GM21717 (cell line): ENCODE data around the gene KRTAP9-8.
"Not testable (repeated sequence)": the region's sequence is repeated elsewhere in the genome, so short reads cannot be mapped to it uniquely, and the experiment has no call there.

Source experiments
- ATAC-seq: cut with Tn5 transposase; IDR thresholded peaks from one replicate; pipeline ENCODE4 v1.9.1; 2021; ENCODE audit warnings: mild to moderate bottlenecking, moderate library complexity; ENCODE audit not compliant: unreplicated experiment

Gene KRTAP9-8

GRCh38 chr17:41237949-41238437, at the start of gene KRTAP9-8:
Gene KRTAP9-8, plus strand, starts transcription at chr17:41237999. Its CDS starts 53 bp downstream, at chr17:41238052.
- not testable (repeated sequence) for ATAC-seq

- not testable (repeated sequence) for ATAC-seq
Observed at GRCh38 chr17:41189837-41190318, 47.9 kb upstream of the KRTAP9-8 start, which contains the start of gene KRTAP9-1. Gene KRTAP9-1, plus strand, starts transcription at chr17:41189887. Its CDS starts 0 bp downstream, at chr17:41189887.

GRCh38 chr17:41190328-41190727, 47.5 kb upstream of the KRTAP9-8 start:
- ATAC-seq: no peak

- ATAC-seq: no peak
Observed at GRCh38 chr17:41196068-41196467, 41.7 kb upstream of the KRTAP9-8 start.

GRCh38 chr17:41199421-41200078, 38.2 kb upstream of the KRTAP9-8 start:
- ATAC-seq: no peak

- ATAC-seq: no peak
Observed at GRCh38 chr17:41211845-41212466, 25.8 kb upstream of the KRTAP9-8 start.

- no peak for ATAC-seq
Observed at GRCh38 chr17:41212524-41213169, 25.2 kb upstream of the KRTAP9-8 start.

- no peak for ATAC-seq
Observed at GRCh38 chr17:41215681-41216080, 22.1 kb upstream of the KRTAP9-8 start.

GRCh38 chr17:41223821-41224220, 14.0 kb upstream of the KRTAP9-8 start:
- ATAC-seq: no peak

- no peak for ATAC-seq
Observed at GRCh38 chr17:41226051-41226450, 11.7 kb upstream of the KRTAP9-8 start.

GRCh38 chr17:41226598-41227095, 11.2 kb upstream of the KRTAP9-8 start, which contains the start of gene KRTAP9-2:
Gene KRTAP9-2, plus strand, starts transcription at chr17:41226648. Its CDS starts 7 bp downstream, at chr17:41226655.
- not testable (repeated sequence) for ATAC-seq

GRCh38 chr17:41230094-41230493, 7.7 kb upstream of the KRTAP9-8 start:
- no peak for ATAC-seq

GRCh38 chr17:41231731-41232130, 6.1 kb upstream of the KRTAP9-8 start:
- ATAC-seq: no peak

- not testable (repeated sequence) for ATAC-seq
Observed at GRCh38 chr17:41232399-41233105, 5.2 kb upstream of the KRTAP9-8 start, which contains the start of gene KRTAP9-3. Gene KRTAP9-3, plus strand, starts transcription at chr17:41232449. Its CDS starts 53 bp downstream, at chr17:41232502.

GRCh38 chr17:41237116-41237515, 683 bp upstream of the KRTAP9-8 start:
- ATAC-seq: not testable (repeated sequence)

GRCh38 chr17:41246995-41247787, 9.4 kb downstream of the KRTAP9-8 start:
- ATAC-seq: not testable (repeated sequence)

GRCh38 chr17:41249637-41250240, 11.9 kb downstream of the KRTAP9-8 start, which contains the start of gene KRTAP9-4:
Gene KRTAP9-4, plus strand, starts transcription at chr17:41249687. Its CDS starts 34 bp downstream, at chr17:41249721.
- not testable (repeated sequence) for ATAC-seq

- no peak for ATAC-seq
Observed at GRCh38 chr17:41251261-41251660, 13.5 kb downstream of the KRTAP9-8 start.

GRCh38 chr17:41254861-41255260, 17.1 kb downstream of the KRTAP9-8 start:
- no peak for ATAC-seq
